ENCODE results near the gene CHEK2. TPM values are rescaled to one million over a fixed set of nuclear protein-coding genes. Genes with fewer than 3 reads are reported as not detected.

CHEK2 gene
- total and polyA plus RNA-seq, 10 of the 15 experiments (the other 5 are each of a cell fraction or from before 2014, with no cell fraction given) = 15.7 to 59.7 (median 22.7) TPM

DNA sequence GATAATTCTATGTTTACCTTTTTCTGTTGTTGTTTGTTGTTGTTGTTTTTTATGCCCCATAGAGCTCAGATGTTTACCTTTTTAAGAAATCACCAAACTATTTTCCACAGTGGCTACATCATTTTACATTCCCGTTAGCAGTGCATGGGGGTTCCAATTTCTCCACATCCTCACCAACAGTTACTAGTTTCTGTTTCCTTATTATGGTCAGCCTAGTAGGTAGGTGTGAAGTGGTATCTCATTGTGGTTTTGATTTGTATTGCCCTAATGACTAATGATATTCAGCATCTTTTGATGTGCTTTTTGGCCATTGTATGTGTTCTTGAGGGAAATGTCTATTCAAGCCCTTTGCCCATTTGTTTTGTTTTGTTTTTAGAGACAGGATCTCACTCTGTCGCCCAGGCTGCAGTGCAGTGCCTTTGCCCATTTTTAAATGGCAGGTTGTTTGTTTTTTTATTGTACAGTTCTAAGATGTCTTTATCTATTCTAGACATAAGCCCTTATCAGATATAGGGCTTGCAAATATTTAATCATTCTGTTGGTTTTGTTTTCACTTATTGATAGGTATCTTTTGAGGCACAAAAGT, 27.5 kb downstream of the CHEK2 start (continued):
- TF ChIP-seq, protein P1, sequence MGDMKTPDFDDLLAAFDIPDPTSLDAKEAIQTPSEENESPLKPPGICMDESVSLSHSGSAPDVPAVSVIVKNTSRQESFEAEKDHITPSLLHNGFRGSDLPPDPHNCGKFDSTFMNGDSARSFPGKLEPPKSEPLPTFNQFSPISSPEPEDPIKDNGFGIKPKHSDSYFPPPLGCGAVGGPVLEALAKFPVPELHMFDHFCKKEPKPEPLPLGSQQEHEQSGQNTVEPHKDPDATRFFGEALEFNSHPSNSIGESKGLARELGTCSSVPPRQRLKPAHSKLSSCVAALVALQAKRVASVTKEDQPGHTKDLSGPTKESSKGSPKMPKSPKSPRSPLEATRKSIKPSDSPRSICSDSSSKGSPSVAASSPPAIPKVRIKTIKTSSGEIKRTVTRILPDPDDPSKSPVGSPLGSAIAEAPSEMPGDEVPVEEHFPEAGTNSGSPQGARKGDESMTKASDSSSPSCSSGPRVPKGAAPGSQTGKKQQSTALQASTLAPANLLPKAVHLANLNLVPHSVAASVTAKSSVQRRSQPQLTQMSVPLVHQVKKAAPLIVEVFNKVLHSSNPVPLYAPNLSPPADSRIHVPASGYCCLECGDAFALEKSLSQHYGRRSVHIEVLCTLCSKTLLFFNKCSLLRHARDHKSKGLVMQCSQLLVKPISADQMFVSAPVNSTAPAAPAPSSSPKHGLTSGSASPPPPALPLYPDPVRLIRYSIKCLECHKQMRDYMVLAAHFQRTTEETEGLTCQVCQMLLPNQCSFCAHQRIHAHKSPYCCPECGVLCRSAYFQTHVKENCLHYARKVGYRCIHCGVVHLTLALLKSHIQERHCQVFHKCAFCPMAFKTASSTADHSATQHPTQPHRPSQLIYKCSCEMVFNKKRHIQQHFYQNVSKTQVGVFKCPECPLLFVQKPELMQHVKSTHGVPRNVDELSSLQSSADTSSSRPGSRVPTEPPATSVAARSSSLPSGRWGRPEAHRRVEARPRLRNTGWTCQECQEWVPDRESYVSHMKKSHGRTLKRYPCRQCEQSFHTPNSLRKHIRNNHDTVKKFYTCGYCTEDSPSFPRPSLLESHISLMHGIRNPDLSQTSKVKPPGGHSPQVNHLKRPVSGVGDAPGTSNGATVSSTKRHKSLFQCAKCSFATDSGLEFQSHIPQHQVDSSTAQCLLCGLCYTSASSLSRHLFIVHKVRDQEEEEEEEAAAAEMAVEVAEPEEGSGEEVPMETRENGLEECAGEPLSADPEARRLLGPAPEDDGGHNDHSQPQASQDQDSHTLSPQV (IDR thresholded peaks at IDR 0.05) = no peak
- no peak for TF ChIP-seq YY1 (IDR thresholded peaks at IDR 0.05; ENCODE audit: low read depth, low read length)
- no peak for TF ChIP-seq HDAC2 (IDR thresholded peaks at IDR 0.05)
- TF ChIP-seq CHD2 (IDR thresholded peaks at IDR 0.05; ENCODE audit: borderline replicate concordance, low read depth, low read length) = no peak
- no peak for TF ChIP-seq SIN3A (IDR thresholded peaks at IDR 0.05; ENCODE audit: low read depth, low read length)
- TF ChIP-seq SP1 (IDR thresholded peaks at IDR 0.05; ENCODE audit: low read depth, low read length) = no peak
- TF ChIP-seq, protein P2, sequence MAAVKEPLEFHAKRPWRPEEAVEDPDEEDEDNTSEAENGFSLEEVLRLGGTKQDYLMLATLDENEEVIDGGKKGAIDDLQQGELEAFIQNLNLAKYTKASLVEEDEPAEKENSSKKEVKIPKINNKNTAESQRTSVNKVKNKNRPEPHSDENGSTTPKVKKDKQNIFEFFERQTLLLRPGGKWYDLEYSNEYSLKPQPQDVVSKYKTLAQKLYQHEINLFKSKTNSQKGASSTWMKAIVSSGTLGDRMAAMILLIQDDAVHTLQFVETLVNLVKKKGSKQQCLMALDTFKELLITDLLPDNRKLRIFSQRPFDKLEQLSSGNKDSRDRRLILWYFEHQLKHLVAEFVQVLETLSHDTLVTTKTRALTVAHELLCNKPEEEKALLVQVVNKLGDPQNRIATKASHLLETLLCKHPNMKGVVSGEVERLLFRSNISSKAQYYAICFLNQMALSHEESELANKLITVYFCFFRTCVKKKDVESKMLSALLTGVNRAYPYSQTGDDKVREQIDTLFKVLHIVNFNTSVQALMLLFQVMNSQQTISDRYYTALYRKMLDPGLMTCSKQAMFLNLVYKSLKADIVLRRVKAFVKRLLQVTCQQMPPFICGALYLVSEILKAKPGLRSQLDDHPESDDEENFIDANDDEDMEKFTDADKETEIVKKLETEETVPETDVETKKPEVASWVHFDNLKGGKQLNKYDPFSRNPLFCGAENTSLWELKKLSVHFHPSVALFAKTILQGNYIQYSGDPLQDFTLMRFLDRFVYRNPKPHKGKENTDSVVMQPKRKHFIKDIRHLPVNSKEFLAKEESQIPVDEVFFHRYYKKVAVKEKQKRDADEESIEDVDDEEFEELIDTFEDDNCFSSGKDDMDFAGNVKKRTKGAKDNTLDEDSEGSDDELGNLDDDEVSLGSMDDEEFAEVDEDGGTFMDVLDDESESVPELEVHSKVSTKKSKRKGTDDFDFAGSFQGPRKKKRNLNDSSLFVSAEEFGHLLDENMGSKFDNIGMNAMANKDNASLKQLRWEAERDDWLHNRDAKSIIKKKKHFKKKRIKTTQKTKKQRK (IDR thresholded peaks at IDR 0.05; ENCODE audit: low read depth, low read length) = no peak
- no peak for TF ChIP-seq TCF12 (IDR thresholded peaks at IDR 0.05; ENCODE audit: low read depth, low read length)

All from GM12878 (cell line).